GM21390 (cell line): Measurements from ENCODE around the gene SHLD1.
A peak's percentile ranks its signal among the peaks of the same experiment; 100 is the strongest.
"Not testable (repeated sequence)": the region's sequence is repeated elsewhere in the genome, so short reads cannot be mapped to it uniquely, and the experiment has no call there.

Experiments used
- ATAC-seq: cut with Tn5 transposase; IDR thresholded peaks from one replicate; pipeline ENCODE4 v1.9.1; 2021; ENCODE audit not compliant: unreplicated experiment

The SHLD1 gene

DNA sequence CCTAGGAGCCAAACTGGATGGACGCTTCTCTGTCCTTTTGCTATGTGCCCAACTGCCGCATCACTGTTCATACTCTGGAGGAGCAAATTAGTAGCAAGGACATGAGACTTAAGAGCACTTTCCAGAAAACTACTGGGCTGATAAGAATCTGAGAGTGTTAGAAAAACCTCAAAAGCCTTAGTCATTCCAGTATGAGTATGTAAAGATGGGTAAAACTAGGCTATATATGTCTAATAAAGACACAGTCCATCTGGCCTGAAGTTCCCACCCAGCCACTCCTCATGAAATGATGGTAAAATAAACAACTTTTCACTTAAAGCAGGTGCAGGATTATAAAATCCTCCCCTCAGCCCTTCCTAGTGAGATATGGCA is 30.6 kb downstream of the SHLD1 start:
- ATAC-seq = no peak

DNA sequence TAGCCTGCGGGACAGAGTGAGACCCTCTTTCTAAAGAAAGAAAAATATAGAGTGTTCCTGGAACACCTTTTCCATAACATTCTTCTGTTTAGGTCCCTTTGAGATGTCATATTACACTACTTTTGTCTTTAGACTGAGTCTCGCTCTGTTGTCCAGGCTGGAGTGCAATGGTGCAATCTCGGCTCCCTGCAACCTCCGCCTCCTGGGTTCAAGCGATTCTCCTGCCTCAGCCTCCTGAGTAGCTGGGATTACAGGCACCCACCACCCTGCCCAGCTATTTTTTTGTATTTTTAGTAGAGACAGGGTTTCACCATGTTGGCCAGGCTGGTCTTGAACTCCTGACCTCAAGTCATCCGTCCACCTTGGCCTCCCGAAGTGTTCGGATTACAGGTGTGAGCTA is 31.2 kb downstream of the SHLD1 start:
- ATAC-seq = not testable (repeated sequence)

DNA sequence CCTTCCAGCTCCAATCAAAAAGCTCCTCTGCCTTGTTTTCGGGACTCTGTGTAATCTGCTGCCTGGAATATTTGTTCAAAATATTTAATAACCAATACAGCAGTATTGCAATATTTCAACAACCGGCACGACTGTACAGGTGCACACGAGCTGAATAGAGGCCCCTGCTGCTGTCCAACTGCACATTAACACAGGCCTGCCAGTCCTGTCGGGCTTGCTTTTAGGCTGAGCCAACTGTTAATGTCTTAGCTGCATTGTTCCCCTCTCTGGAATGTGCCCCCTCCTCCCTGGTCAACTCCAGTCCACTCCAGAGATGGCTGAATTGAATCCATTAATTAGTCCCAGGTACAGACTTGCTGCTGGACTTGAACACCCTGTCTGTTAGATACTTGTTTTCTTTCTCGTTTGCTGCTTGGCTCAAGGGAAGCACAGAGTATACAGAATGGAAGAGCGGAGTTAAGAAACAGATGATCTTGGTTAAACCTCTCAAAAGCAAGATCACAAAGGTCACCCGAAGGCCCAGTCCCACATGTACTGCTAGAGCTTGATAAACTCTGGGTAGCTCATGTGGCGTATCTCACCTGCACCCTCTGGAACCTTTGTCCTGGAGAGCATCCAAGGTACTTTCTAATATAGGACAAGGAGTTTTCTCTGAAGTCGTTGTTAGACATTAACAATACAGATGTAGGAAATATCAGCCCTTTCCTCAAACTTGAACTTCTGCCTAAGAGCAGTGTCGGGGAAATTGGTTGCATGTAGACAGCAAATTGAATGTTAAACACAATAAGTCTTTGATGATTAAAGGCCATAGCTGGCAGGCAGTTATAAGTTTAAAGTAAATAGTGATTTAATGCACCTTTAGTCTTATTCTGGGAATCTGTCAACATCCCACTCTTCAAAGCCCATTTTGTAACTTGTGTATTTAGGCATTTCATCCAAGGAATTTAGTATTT is 31.9 kb downstream of the SHLD1 start:
- no peak for ATAC-seq

DNA sequence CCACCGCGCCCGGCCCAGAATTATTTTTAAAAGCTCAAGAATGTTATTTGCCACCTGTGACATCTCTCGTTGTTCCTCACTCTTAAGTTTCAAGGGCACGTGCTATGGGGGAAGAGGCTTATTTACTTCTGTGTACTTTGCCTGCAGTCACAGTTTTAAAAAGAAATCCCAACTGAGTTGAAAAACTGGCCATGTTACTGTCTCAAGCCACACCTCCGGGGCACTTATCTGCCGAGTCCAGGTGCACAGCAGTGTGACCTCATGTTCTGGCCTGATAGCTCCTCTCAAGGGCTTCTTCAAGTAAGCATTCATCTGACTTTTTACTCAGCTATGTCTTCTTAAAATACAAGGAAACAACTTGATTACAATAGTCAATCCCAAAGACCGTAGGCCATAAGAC is 34.5 kb downstream of the SHLD1 start:
- no peak for ATAC-seq

DNA sequence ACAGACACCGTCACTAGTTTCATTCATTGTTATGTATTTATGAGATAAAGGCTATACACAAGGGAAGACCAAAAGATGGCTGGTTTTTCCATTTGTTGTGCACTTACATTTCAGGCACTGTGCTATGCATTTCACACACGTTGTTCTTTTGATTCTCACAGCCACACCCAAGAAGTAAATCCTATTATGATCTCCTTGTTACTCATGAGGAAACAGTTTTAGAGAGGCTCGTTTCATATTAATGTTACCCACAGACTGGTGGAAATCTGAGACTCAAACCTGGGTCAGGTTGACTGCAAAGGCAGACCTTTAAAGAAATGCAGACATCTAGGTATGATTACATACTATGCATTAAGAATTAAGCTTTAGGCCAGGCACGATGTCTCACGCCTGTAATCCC is 34.9 kb downstream of the SHLD1 start:
- ATAC-seq = no peak

DNA sequence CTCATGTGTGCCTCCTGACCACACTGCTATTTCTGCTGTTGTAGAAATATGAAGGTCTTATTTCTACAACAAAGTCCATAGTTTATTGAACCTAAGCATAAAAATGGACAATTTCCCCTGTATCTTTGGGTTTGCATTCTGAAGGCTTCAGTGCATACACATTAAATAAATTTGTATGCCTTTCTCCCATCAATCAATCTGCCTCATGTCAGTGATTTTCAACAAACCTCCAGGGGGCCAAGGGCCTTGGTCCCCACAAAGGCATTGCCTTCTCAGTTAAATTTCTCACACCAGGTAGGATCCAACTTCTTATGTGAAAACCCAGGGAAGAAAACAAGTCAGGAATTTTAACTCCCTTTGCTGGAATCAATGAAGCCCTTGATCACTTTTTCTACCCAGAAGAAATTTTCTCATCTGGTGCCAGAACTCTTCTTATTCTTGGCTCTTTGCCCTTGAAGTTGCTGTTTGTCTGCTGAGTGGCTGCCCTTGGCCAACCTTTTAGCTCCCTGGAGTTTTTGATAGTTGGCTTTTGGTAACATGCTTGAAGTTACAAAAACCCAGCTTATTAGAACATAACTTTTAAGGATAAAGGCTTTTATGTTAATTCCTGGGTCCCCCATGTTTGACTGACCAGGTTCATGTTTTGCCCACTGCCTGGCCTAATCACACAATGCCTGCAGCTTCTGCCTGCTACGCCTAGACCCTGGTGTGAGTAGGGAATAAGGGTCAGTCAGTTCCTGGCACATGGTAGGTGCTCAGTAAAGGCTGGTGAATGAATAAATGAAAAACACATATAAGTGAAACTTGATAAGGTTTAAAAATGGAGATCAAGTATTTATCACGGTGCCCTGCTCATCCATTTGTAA is 37.0 kb downstream of the SHLD1 start:
- no peak for ATAC-seq

DNA sequence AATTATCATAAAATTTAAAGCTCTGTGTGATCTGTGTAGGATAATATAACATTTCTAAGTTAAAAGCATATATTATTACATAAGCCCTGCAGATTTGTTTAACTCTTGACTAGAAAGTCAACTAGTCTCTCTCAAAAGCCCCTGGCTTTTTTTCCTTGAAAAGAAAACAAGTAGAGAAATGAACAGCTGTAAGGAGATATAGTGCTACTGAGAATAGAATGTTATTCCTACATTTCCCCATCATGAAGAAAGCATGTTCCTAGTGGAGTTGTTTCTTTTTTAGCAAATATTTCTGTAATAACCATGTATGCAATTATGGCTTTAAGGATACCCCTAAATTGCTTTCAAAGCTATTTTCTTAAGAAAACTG is 37.6 kb downstream of the SHLD1 start:
- ATAC-seq = no peak

DNA sequence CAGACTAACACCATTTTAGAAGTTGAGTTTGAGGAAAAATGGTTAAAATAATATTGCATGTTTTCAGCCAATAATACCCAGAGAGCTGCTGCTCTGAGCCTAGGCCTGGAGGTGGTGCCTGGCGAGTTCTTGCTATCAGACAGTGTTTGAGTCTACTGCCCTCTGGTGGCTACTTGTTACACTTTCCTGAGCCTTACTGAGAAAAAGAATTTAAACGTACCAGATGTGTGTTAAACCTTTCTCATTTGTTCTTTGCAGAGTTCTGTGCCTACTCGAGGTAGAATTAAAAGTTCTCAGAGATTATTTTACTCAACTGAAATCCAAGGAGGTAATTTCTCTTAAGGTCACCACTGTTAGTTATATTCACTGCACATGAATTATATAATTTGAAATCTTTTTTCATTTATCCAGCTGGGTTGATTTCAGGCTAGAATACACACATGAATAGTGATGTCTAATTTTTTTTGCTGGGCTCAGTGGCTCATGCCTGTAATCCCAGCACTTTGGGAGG is 38.2 kb downstream of the SHLD1 start:
- peak; percentile 88 for ATAC-seq

DNA sequence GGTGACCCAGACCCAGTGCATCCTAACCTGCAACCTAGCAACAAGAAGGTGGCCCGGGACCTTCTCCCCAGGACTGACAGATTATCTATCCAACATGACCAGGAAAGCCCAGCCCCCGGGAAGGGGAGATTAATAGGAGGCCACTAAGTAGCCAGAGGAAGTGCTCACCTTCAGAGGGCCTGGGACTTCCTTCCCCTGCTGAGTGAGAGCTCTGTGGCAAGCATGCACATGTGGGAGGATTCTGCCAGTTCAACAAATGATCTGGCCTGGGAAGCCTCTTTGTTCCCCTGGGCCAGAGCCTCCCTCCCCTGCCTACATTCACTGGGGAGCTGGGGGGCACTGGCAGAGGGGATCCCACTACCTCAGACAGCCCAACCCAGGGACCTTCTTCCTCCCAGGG is 39.6 kb downstream of the SHLD1 start:
- no peak for ATAC-seq

DNA sequence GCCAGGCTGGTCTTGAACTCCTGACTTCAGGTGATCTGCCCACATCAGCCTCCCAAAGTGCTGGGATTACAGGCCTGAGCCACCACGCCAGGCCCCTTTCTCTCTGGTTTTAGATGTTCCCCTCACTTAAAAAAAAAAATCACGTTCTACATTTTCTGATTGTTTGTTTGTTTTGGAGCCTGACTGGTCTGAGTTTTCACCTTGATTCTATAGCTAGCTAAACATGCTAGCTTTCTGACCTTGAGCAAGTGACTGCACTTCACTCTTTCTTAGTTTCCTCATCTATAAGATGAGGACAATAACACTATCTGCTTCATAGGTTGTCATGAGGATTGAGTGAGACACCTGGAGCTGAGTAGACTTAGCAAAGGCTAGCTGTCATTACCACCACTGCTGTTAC is 43.7 kb downstream of the SHLD1 start:
- no peak for ATAC-seq

DNA sequence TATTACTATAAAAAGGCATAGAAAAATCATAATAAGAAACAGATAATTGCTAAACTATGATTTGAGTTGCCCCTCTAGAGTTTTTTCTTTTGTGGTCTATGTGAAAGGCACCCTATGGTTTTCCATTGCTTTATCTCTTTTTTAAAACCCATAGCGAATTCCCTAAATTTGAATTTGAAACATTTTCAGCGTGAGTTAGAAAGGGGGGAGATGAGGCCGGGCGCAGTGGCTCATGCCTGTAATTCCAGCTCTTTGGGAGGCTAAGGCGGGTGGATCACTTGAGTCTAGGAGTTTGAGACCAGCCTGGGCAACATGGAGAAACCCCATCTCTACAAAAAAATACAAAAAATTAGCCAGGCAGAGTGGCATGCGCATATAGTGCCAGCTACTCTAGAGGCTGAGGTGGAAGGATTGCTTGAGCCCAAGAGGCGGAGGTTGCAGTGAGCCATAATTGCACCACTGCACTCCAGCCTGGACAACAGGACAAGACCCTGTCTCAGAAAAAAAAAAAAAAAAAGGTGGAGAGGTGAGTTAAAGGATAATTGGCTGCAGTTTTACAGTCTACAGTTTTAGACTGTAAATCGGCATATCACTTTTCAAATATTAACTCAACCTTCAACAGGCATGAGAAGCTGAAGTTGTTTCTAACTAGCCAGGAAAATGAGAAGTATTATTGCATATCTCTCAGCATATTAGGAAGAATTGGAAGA is 46.3 kb downstream of the SHLD1 start:
- ATAC-seq = no peak

DNA sequence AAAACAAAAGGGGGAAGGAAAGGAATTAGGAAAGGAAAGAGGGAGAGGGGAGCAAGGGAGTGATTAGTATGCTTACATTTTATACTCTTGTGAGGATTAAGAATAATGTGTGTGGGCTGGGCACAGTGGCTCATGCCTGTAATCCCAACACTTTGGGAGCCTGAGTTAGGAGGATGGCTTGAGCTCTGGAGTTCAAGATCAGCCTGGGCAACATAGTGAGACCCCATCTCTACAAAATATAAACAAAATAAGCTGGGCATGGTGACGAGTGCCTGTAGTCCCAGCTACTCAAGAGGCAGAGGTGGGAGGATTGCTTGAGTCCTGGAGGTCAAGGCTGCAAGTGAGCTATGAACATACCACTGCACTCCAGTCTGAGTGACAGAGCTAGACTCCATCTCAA is 47.0 kb downstream of the SHLD1 start:
- no peak for ATAC-seq

DNA sequence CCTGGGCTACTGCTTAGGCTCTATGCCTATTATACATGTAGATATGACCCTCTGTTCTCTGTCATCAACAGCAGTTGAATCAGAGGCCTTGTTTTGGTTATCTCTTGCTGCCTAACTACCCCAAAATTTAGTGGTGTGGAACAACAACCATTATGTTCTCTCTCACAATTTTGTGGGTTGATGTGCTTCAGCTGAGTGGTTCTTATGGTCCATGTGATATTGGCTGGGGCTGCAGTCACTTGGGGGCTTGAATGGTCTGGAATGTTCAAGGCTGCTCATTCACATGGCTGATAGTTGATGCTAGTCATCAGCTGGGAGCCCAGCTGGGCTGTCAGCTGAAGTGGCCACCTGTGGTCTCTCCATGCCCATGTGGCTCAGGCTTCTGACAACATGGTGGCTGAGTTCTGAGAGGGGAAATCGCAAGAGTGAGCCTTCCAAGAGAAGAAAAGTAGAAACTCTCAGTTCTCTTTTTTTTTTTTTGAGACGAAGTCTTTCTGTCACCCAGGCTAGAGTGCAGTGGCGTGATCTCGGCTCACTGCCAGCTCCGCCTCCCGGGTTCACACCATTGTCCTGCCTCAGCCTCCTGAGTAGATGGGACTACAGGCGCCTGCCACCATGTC is 47.8 kb downstream of the SHLD1 start:
- peak; percentile 97 for ATAC-seq

DNA sequence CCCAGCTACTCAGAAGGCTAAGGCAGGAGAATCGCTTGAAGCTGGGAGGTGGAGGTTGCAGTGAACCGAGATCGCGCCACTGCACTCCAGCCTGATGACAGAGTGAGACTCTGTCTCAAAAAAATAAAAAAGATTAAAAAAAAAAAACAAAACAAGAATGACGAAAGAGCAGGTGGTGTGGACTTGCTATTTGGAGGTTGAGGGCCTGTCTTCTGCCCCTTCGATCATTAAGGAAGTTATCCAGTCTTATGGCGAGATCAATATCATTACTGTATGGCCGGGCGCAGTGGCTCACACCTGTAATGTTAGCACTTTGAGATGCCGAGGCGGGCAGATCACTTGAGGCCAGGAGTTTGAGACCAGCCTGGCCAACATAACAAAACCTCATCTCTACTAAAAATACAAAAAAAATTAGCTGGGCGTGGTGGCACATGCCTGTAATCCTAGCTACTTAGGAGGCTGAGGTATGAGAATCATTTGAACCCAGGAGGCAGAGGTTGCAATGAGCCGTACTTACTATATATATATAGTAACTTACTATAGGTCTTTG is 53.6 kb downstream of the SHLD1 start:
- ATAC-seq = not testable (repeated sequence)

DNA sequence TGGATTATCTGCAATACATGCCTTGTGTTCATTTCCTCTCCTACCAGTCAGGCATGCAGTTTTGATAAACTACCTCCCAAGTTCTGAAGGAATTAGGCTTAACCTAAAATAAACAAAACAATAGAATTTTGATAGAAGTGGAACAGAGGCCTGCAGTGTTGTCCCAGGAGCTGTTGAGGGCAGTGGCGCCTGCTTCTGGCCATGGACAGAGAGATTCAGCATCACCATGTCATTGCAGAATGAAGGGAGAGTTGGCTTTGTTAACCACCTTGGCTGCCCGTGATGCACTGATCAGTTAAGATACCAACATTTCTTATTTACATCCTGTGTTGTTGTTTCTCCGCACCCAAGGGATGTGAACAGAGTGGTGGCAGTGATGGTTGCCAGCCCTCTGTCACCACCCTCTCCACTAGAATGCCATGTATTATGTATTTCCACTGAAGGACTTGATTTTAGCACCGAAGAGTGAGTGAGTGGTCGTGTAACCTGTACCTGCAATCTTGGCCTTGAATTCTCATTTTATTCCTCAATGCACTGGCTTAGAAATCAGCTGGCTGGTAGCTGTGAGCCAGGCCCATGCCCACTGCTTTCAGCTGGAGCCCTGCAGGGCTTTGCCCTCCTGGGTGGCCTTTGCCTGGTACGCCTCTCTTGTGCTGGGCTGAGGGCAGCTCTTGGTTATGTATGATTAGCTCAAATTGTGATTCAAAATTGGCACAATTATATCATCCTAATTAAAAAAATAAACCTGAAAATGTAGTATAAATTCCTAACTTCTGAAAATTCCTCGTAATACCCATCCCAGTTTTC is 56.5 kb downstream of the SHLD1 start:
- no peak for ATAC-seq

DNA sequence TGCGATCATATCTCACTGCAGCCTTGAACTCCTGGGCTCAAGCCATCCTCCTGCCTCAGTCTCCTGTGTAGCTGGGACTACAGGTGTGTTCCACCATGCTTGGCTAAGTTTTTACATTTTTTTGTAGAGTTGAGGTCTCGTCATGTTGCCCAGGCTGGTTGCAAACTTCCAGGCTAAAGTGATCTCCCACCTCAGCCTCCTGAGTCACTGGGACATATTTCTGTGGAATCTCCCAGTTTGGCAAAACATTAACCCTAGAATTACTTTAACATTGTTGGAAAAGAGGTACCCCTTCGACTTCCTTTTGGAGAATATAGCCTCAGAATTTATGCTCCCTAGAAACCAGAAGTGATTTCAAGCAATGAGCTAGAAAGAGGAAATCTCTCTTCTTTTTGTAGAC is 57.2 kb downstream of the SHLD1 start:
- ATAC-seq = no peak

DNA sequence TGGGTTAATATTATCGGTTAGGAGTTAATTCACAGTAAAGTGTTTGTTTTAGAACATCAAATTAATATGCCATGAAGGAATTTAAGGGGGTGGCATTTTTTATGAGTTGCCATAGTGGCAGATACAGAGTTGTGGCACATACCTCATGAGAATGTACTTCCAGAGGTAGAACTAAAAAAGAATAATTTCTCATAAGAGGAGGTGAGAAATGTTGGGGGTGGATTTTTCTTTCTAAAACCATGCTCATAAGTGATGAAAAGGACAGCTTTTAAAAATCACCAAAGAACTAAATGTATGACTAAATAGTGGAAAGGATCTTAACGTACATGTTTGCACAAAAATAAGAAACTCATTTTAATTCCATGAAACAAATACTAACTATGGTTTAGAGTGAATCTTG is 58.7 kb downstream of the SHLD1 start:
- no peak for ATAC-seq

DNA sequence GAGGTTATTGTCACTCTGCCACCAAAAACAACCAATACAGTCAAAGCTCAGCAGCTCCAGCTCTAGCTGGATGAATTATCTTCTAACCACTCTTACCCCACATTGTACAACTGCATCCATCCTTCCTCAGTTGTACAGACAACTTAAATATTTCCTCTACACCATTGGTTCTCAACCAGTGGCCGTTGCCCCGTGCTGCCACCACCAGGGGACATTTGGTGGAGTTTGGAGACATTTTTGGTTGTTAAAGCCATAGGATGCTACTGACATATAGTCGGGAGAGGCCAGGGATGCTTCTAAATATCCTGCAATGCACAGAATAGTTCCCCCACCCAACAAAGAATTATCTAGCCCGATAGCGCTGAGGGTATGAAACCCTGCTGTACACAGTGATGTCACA is 59.3 kb downstream of the SHLD1 start:
- ATAC-seq = no peak

DNA sequence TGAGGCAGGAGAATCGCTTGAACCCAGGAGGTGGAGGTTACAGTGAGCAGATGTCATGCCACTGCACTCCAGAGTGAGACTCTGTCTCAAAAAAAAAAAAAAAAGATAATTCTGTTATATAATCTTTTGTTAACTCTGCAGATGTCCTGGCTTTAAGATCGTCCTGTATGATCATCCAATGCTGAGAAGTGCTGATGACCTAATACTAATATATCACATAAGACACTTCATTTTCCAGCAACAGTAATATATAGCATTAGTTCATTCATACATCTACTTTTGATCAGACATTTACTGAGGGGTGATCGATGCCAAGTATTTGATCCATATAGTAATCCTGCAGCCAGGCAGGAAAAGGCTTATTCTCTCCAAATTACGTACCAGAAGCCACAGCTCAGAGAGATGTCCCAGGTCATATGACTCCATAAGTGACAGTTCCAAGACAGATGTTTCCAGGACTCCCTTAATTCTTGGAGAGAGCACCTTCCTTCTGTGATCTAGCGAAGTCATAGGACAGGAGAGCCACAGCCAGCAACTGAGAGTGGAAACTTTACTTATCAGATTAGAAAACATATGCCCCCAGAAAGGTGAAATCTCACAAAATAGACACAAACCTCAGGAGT is 60.7 kb downstream of the SHLD1 start:
- ATAC-seq = no peak
